Endodermal cell (in vitro differentiated cells): Measurements from ENCODE around the gene NACC2. TPM values are rescaled to one million over a fixed set of nuclear protein-coding genes. Genes with fewer than 3 reads are reported as not detected.

Source experiments
- DNase-seq: peaks from one replicate; pipeline ENCODE4 v3.0.0-alpha.2; 2017
- H3K27ac ChIP-seq: 2 replicates; pipeline ENCODE4 v1.5.1; 2013; ENCODE audit warnings: mild to moderate bottlenecking, low read depth, low read length, moderate library complexity
- H3K27me3 ChIP-seq: 2 replicates; pipeline ENCODE4 v1.6.1; 2013; ENCODE audit warnings: mild to moderate bottlenecking, low read length, moderate library complexity; ENCODE audit not compliant: insufficient read depth, control insufficient read depth, poor library complexity, severe bottlenecking
- H3K36me3 ChIP-seq: 2 replicates; pipeline ENCODE4 v1.7.0; 2013; ENCODE audit warnings: mild to moderate bottlenecking, low read length, moderate library complexity; ENCODE audit not compliant: control insufficient read depth, insufficient read depth
- H3K4me1 ChIP-seq: one replicate; pipeline ENCODE4 v1.7.0; 2013; ENCODE audit warnings: low read length; ENCODE audit not compliant: control insufficient read depth, insufficient read depth
- H3K4me3 ChIP-seq: 2 replicates; pipeline ENCODE4 v1.5.1; 2013; ENCODE audit warnings: mild to moderate bottlenecking, low read length, moderate library complexity
- H3K9ac ChIP-seq: 2 replicates; pipeline ENCODE4 v1.6.1; 2013; ENCODE audit warnings: mild to moderate bottlenecking, low read length, moderate library complexity; ENCODE audit not compliant: poor library complexity, severe bottlenecking; ENCODE audit errors: extremely low read depth
- H3K9me3 ChIP-seq: 2 replicates; pipeline ENCODE4 v1.6.1; 2013; ENCODE audit warnings: mild to moderate bottlenecking, low read length, moderate library complexity; ENCODE audit not compliant: control insufficient read depth
- H3K27ac Mint-ChIP-seq: 2 replicates; pipeline ENCODE4 v1.8.0; 2020; ENCODE audit warnings: mixed read lengths
- H3K27me3 Mint-ChIP-seq: 2 replicates; pipeline ENCODE4 v1.8.0; 2021; ENCODE audit warnings: mild to moderate bottlenecking, mixed read lengths; ENCODE audit not compliant: insufficient read depth
- H3K36me3 Mint-ChIP-seq: 2 replicates; pipeline ENCODE4 v1.8.0; 2020; ENCODE audit warnings: low read depth, mixed read lengths
- H3K4me1 Mint-ChIP-seq: 2 replicates; pipeline ENCODE4 v1.8.0; 2020; ENCODE audit warnings: mixed read lengths
- H3K4me3 Mint-ChIP-seq: 2 replicates; pipeline ENCODE4 v1.8.0; 2020; ENCODE audit warnings: mild to moderate bottlenecking, moderate library complexity, mixed read lengths
- H3K9me3 Mint-ChIP-seq: 2 replicates; pipeline ENCODE4 v1.8.0; 2020; ENCODE audit warnings: mild to moderate bottlenecking, mixed read lengths
- CTCF ChIP-seq: fragments of 200-600 bp; sonication (generic); conservative IDR thresholded peaks from 2 replicates; pipeline ENCODE4 v1.5.0; 2021; ENCODE audit warnings: antibody characterized with exemption, mild to moderate bottlenecking
- WGBS, 2 experiments: methylation state at CpG; one replicate each; pipeline versions ENCODE4 v1.1.5 to v1.1.7; 2013; ENCODE audit warnings: missing lambda C conversion rate in 2 of 2, mixed read lengths in 1 of 2; ENCODE audit not compliant: insufficient coverage in 1 of 2, insufficient read length in 1 of 2; 5-methylcytosine and 5-hydroxymethylcytosine counted together
- total RNA-seq, 2 donors: library from RNA; stranded (reverse); fragmentation: NEBNext Ultra II Directional in 1 of 2; extraction: Animal tissue kit (Norgen Biotek cat#: 25700) in 1 of 2; gene quantifications; 2 replicates in 1 of 2; 3 replicates in 1 of 2; pipeline ENCODE4 v1.2.1, GENCODE V29; 2021

NACC2 gene
- total RNA-seq, 2 donors from 2014 or later: 12.4 to 16.7 TPM

- peaks cover 3% of the 10 kb centered on the region for H3K27me3 ChIP-seq
- Mint-ChIP-seq H3K9me3 (no peaks in the 10 kb centered on the region), H3K27ac (no peak overlapping the region), H3K4me3 (no peak overlapping the region), H3K27me3 (peaks cover 26% of the 10 kb centered on the region), H3K4me1 (peaks cover 8% of the 10 kb centered on the region), H3K36me3 (no peaks in the 10 kb centered on the region)
- H3K9me3 ChIP-seq: no peaks in the 10 kb centered on the region
- peaks cover 8% of the 10 kb centered on the region for H3K4me1 ChIP-seq
- WGBS, 2 experiments: 69 to 73% methylated on average over 14 to 21 of the region's 30 CpGs
- no peak overlapping the region for H3K27ac ChIP-seq
- peak; percentile 93 for DNase-seq
- H3K36me3 ChIP-seq: no peaks in the 10 kb centered on the region
- TF ChIP-seq CTCF: no peak
- H3K4me3 ChIP-seq: no peak overlapping the region
- H3K9ac ChIP-seq: no peak overlapping the region
Measured at GRCh38 chr9:136100700-136101614, 5.9 kb upstream of the NACC2 start.

- Histone ChIP-seq H3K36me3 (no peaks in the 10 kb centered on the region), H3K4me3 (no peak overlapping the region), H3K27ac (no peak overlapping the region), H3K9me3 (no peaks in the 10 kb centered on the region), H3K27me3 (peaks cover 5% of the 10 kb centered on the region), H3K4me1 (peaks cover 8% of the 10 kb centered on the region), H3K9ac (no peak overlapping the region)
- Mint-ChIP-seq H3K4me1 (peaks cover 8% of the 10 kb centered on the region), H3K27me3 (peaks cover 26% of the 10 kb centered on the region), H3K4me3 (no peak overlapping the region), H3K36me3 (no peaks in the 10 kb centered on the region), H3K27ac (no peak overlapping the region), H3K9me3 (no peaks in the 10 kb centered on the region)
- 79% methylated on average over 3 of the region's 25 CpGs; no CpG with 5 or more reads in 1 of the 2 experiments for WGBS, 2 experiments
- TF ChIP-seq CTCF: no peak
- DNase-seq: no peak
Measured at GRCh38 chr9:136099542-136099941, 4.5 kb upstream of the NACC2 start.

DNA sequence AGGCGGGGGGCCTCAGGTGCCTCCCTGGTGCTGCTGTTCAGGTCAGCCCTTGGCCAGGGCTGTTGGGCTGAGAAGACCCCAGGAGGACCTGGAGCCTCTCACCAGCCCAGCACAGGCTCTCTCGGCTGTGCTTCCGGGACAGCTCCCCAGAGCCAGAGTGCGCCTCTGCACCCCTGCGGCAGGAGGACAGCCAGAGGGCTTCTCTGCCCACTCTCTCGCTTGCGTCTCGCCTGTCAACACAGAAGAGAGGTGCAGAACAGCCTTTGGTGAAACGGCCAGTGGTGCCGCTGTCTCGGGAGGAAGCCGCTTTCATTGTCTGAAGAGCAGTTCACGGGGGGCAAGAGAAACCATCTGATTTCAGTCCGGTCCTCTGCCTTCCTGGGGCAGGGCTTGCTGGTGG lies 3.8 kb upstream of the NACC2 start:
- 81 to 87% methylated on average over 8 to 14 of the region's 14 CpGs for WGBS, 2 experiments

More for the DNA sequence above, 3.8 kb upstream of the NACC2 start:
- Histone ChIP-seq H3K27me3 (peaks cover 5% of the 10 kb centered on the region), H3K9me3 (no peaks in the 10 kb centered on the region), H3K27ac (no peak overlapping the region), H3K4me1 (peaks cover 8% of the 10 kb centered on the region), H3K36me3 (no peaks in the 10 kb centered on the region), H3K9ac (no peak overlapping the region), H3K4me3 (no peak overlapping the region)
- no peak for DNase-seq
- H3K27me3 Mint-ChIP-seq: peaks cover 26% of the 10 kb centered on the region
- no peak overlapping the region for H3K27ac Mint-ChIP-seq
- H3K4me1 Mint-ChIP-seq: peaks cover 8% of the 10 kb centered on the region
- TF ChIP-seq CTCF: no peak
- H3K9me3 Mint-ChIP-seq: no peaks in the 10 kb centered on the region
- no peaks in the 10 kb centered on the region for H3K36me3 Mint-ChIP-seq
- H3K4me3 Mint-ChIP-seq: no peak overlapping the region
